Activated CD4-positive, alpha-beta T cell treated with anti-CD3 and anti-CD28 coated beads, Interleukin-2, amount 10 ng/mL, durations not matched to agents 7 days and 5 days (primary cell): ENCODE data around the gene SLC4A4. TPM values are rescaled to one million over a fixed set of nuclear protein-coding genes. Genes with fewer than 3 reads are reported as not detected.
A peak's percentile ranks its signal among the peaks of the same experiment; 100 is the strongest.

Experiments used
- CTCF ChIA-PET: fragments of 350-600 bp; sonication (Branson Sonifier 250); formaldehyde crosslinking; loops from one replicate; lab custom pipeline; 2021; ENCODE audit warnings: antibody characterized with exemption; lab: Charles Lee
- POLR2A ChIA-PET: fragments of 350-600 bp; sonication (Branson Sonifier 250); formaldehyde crosslinking; loops from one replicate; lab custom pipeline; 2021; ENCODE audit warnings: antibody characterized with exemption; lab: Charles Lee
- DNase-seq: peaks from one replicate; pipeline ENCODE4 v3.0.0-alpha.2; 2020
- H3K27ac Mint-ChIP-seq: one replicate; pipeline ENCODE4 v1.8.0; 2021; ENCODE audit warnings: mild to moderate bottlenecking, moderate library complexity, mixed read lengths
- H3K27me3 Mint-ChIP-seq: one replicate; pipeline ENCODE4 v1.8.0; 2021; ENCODE audit warnings: mixed read lengths
- H3K36me3 Mint-ChIP-seq: one replicate; pipeline ENCODE4 v1.8.0; 2021; ENCODE audit warnings: low read depth, mixed read lengths
- H3K4me1 Mint-ChIP-seq: one replicate; pipeline ENCODE4 v1.8.0; 2021; ENCODE audit warnings: mixed read lengths
- H3K4me3 Mint-ChIP-seq: one replicate; pipeline ENCODE4 v1.8.0; 2021; ENCODE audit warnings: mild to moderate bottlenecking, moderate library complexity, mixed read lengths
- H3K9me3 Mint-ChIP-seq: one replicate; pipeline ENCODE4 v1.8.0; 2021; ENCODE audit warnings: mixed read lengths
- total RNA-seq, 2 experiments: library from RNA; stranded (reverse); gene quantifications; one replicate each; pipeline ENCODE4 v1.2.3, GENCODE V29; 2021

The SLC4A4 gene
- 1 to 10 TPM; 1.3 to 1.5 TPM for total RNA-seq

- peaks cover 12% of the 10 kb centered on the region for H3K4me1 Mint-ChIP-seq
- no peaks in the 10 kb centered on the region for H3K36me3 Mint-ChIP-seq
- CTCF ChIA-PET, result interaction anchor here (0.6 to 1.1 kb wide), 2 partner anchors 19 to 1739 kb away, joined by 3 read pairs; no protein-coding TSS in a partner anchor
- H3K9me3 Mint-ChIP-seq, result no peaks in the 10 kb centered on the region
- H3K4me3 Mint-ChIP-seq, result no peak within 1 kb of the TSS
- POLR2A ChIA-PET, result no interaction called here
- H3K27ac Mint-ChIP-seq, result no peak within 1 kb of the TSS
- peak; percentile 7 for DNase-seq
- peaks cover 15% of the 10 kb centered on the region for H3K27me3 Mint-ChIP-seq
These were observed at the start of gene SLC4A4 for GRCh38 chr4:71338846-71339593. TSS of gene SLC4A4 (plus strand) at chr4:71339020.

- no peak for DNase-seq
- no peak overlapping the region for H3K27ac Mint-ChIP-seq
- ChIA-PET CTCF (no interaction called here), POLR2A (no interaction called here)
- H3K9me3 Mint-ChIP-seq, result no peaks in the 10 kb centered on the region
- H3K4me1 Mint-ChIP-seq, result no peaks in the 10 kb centered on the region
- no peak overlapping the region for H3K4me3 Mint-ChIP-seq
- H3K36me3 Mint-ChIP-seq, result no peaks in the 10 kb centered on the region
- H3K27me3 Mint-ChIP-seq, result no peaks in the 10 kb centered on the region
These were observed 48.7 kb upstream of the SLC4A4 start for GRCh38 chr4:71290074-71290473.

- Mint-ChIP-seq H3K4me1 (no peaks in the 10 kb centered on the region), H3K27me3 (no peaks in the 10 kb centered on the region), H3K27ac (no peak overlapping the region), H3K4me3 (no peak overlapping the region), H3K9me3 (no peaks in the 10 kb centered on the region), H3K36me3 (no peaks in the 10 kb centered on the region)
- POLR2A ChIA-PET, result no interaction called here
- DNase-seq, result no peak
- CTCF ChIA-PET, result no interaction called here
These were observed 48.3 kb upstream of the SLC4A4 start for GRCh38 chr4:71290476-71290875.

- no peak for DNase-seq
- ChIA-PET POLR2A (no interaction called here), CTCF (no interaction called here)
- Mint-ChIP-seq H3K4me1 (no peaks in the 10 kb centered on the region), H3K4me3 (no peak overlapping the region), H3K27ac (no peak overlapping the region), H3K27me3 (no peaks in the 10 kb centered on the region), H3K9me3 (no peaks in the 10 kb centered on the region), H3K36me3 (no peaks in the 10 kb centered on the region)
These were observed 46.6 kb upstream of the SLC4A4 start for GRCh38 chr4:71292228-71292627.

- CTCF ChIA-PET, result no interaction called here
- no peak for DNase-seq
- POLR2A ChIA-PET, result no interaction called here
- Mint-ChIP-seq H3K9me3 (no peaks in the 10 kb centered on the region), H3K4me3 (no peak overlapping the region), H3K4me1 (no peaks in the 10 kb centered on the region), H3K36me3 (no peaks in the 10 kb centered on the region), H3K27ac (no peak overlapping the region), H3K27me3 (no peaks in the 10 kb centered on the region)
These were observed 45.1 kb upstream of the SLC4A4 start for GRCh38 chr4:71293705-71294104.

- Mint-ChIP-seq H3K27me3 (no peaks in the 10 kb centered on the region), H3K36me3 (no peaks in the 10 kb centered on the region), H3K4me1 (no peaks in the 10 kb centered on the region), H3K9me3 (no peaks in the 10 kb centered on the region), H3K27ac (no peak overlapping the region), H3K4me3 (no peak overlapping the region)
- no peak for DNase-seq
- POLR2A ChIA-PET, result no interaction called here
- CTCF ChIA-PET, result no interaction called here
These were observed 44.5 kb upstream of the SLC4A4 start for GRCh38 chr4:71294301-71294700.

- CTCF ChIA-PET, result no interaction called here
- H3K27ac Mint-ChIP-seq, result no peak overlapping the region
- DNase-seq, result no peak
- POLR2A ChIA-PET, result no interaction called here
- H3K9me3 Mint-ChIP-seq, result no peaks in the 10 kb centered on the region
- no peaks in the 10 kb centered on the region for H3K36me3 Mint-ChIP-seq
- no peak overlapping the region for H3K4me3 Mint-ChIP-seq
- no peaks in the 10 kb centered on the region for H3K4me1 Mint-ChIP-seq
- no peaks in the 10 kb centered on the region for H3K27me3 Mint-ChIP-seq
These were observed 41.9 kb upstream of the SLC4A4 start for GRCh38 chr4:71296945-71297344.

- Mint-ChIP-seq H3K27me3 (peaks cover 3% of the 10 kb centered on the region), H3K36me3 (no peaks in the 10 kb centered on the region), H3K4me1 (no peaks in the 10 kb centered on the region), H3K27ac (no peak overlapping the region), H3K9me3 (no peaks in the 10 kb centered on the region), H3K4me3 (no peak overlapping the region)
- ChIA-PET POLR2A (no interaction called here), CTCF (no interaction called here)
- no peak for DNase-seq
These were observed 38.5 kb upstream of the SLC4A4 start for GRCh38 chr4:71300362-71300761.

GRCh38 chr4:71300964-71301363 is 37.9 kb upstream of the SLC4A4 start:
- H3K4me3 Mint-ChIP-seq, result no peak overlapping the region
- peaks cover 3% of the 10 kb centered on the region for H3K27me3 Mint-ChIP-seq
- H3K9me3 Mint-ChIP-seq, result no peaks in the 10 kb centered on the region
- H3K36me3 Mint-ChIP-seq, result no peaks in the 10 kb centered on the region
- peaks cover 2% of the 10 kb centered on the region for H3K4me1 Mint-ChIP-seq
- DNase-seq, result no peak
- POLR2A ChIA-PET, result no interaction called here
- CTCF ChIA-PET, result no interaction called here
- no peak overlapping the region for H3K27ac Mint-ChIP-seq

GRCh38 chr4:71303287-71303686 is 35.5 kb upstream of the SLC4A4 start:
- Mint-ChIP-seq H3K4me1 (peaks cover 4% of the 10 kb centered on the region), H3K36me3 (no peaks in the 10 kb centered on the region), H3K4me3 (no peak overlapping the region), H3K9me3 (peaks cover 1% of the 10 kb centered on the region), H3K27ac (no peak overlapping the region), H3K27me3 (peaks cover 3% of the 10 kb centered on the region)
- ChIA-PET CTCF (no interaction called here), POLR2A (no interaction called here)
- no peak for DNase-seq

GRCh38 chr4:71303850-71304249 is 35.0 kb upstream of the SLC4A4 start:
- DNase-seq, result no peak
- peaks cover 3% of the 10 kb centered on the region for H3K27me3 Mint-ChIP-seq

GRCh38 chr4:71304289-71304850 is 34.5 kb upstream of the SLC4A4 start:
- CTCF ChIA-PET, result interaction anchor here (1.0 kb wide), 1 partner anchor 19 kb away, joined by 3 read pairs; no protein-coding TSS in a partner anchor

More at GRCh38 chr4:71303850-71304249, 35.0 kb upstream of the SLC4A4 start:
- Mint-ChIP-seq H3K27ac (no peak overlapping the region), H3K36me3 (no peaks in the 10 kb centered on the region), H3K9me3 (peaks cover 2% of the 10 kb centered on the region), H3K4me3 (no peak overlapping the region), H3K4me1 (peaks cover 4% of the 10 kb centered on the region)
- CTCF ChIA-PET, result no interaction called here
- POLR2A ChIA-PET, result no interaction called here

GRCh38 chr4:71307729-71308128 is 31.1 kb upstream of the SLC4A4 start:
- no peak overlapping the region for H3K27ac Mint-ChIP-seq

More at GRCh38 chr4:71304289-71304850, 34.5 kb upstream of the SLC4A4 start:
- Mint-ChIP-seq H3K4me3 (no peak overlapping the region), H3K9me3 (peaks cover 2% of the 10 kb centered on the region), H3K36me3 (no peaks in the 10 kb centered on the region), H3K4me1 (peaks cover 4% of the 10 kb centered on the region), H3K27ac (no peak overlapping the region), H3K27me3 (peaks cover 3% of the 10 kb centered on the region)
- DNase-seq, result no peak
- POLR2A ChIA-PET, result no interaction called here

More at GRCh38 chr4:71307729-71308128, 31.1 kb upstream of the SLC4A4 start:
- H3K27me3 Mint-ChIP-seq, result peaks cover 9% of the 10 kb centered on the region
- POLR2A ChIA-PET, result no interaction called here
- H3K9me3 Mint-ChIP-seq, result peaks cover 7% of the 10 kb centered on the region
- peaks cover 4% of the 10 kb centered on the region for H3K4me1 Mint-ChIP-seq
- H3K36me3 Mint-ChIP-seq, result no peaks in the 10 kb centered on the region
- no peak for DNase-seq
- H3K4me3 Mint-ChIP-seq, result no peak overlapping the region
- CTCF ChIA-PET, result no interaction called here
